IPS-15b (cell line): ENCODE results near the gene PPIE.

ENCODE experiments used
- H3K27me3 ChIP-seq: one replicate; pipeline ENCODE4 v1.6.1; 2013; ENCODE audit warnings: low read length; ENCODE audit not compliant: control insufficient read depth, insufficient read depth
- H3K36me3 ChIP-seq: one replicate; pipeline ENCODE4 v1.6.1; 2013; ENCODE audit warnings: low read length; ENCODE audit not compliant: control insufficient read depth, insufficient read depth
- H3K4me1 ChIP-seq: one replicate; pipeline ENCODE4 v1.6.1; 2013; ENCODE audit warnings: mild to moderate bottlenecking, low read length; ENCODE audit not compliant: control insufficient read depth, insufficient read depth
- H3K4me3 ChIP-seq: one replicate; pipeline ENCODE4 v1.5.1; 2013; ENCODE audit warnings: low read depth, low read length
- H3K9ac ChIP-seq: one replicate; pipeline ENCODE4 v1.6.1; 2013; ENCODE audit warnings: low read depth, mild to moderate bottlenecking, low read length
- H3K9me3 ChIP-seq: one replicate; pipeline ENCODE4 v1.6.1; 2013; ENCODE audit warnings: mild to moderate bottlenecking, low read length; ENCODE audit not compliant: control insufficient read depth, insufficient read depth

PPIE gene

DNA sequence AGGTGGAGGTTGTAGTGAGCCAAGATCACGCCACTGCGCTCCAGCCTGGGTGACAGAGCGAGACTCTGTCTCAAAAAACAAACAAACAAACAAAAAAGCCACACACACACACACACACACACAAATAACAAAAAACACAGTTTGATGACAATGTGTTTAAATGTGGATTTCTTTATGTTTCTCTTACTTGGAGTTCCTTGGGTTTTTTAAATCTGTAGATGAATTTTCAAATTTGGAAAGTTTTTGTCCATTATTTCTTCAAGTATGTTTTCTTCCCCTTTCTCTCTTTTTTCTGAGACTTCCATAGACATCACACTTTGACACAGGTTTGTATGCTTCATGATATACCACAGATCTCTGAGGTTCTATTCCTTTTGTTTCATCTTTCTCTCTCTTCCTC lies 12.1 kb upstream of the PPIE start:
- Histone ChIP-seq H3K4me3 (no peak overlapping the region), H3K4me1 (no peaks in the 10 kb centered on the region), H3K9ac (no peak overlapping the region), H3K9me3 (no peaks in the 10 kb centered on the region), H3K27me3 (peaks cover 92% of the 10 kb centered on the region), H3K36me3 (no peaks in the 10 kb centered on the region)

- Histone ChIP-seq H3K36me3 (no peaks in the 10 kb centered on the region), H3K27me3 (peaks cover 88% of the 10 kb centered on the region), H3K9me3 (no peaks in the 10 kb centered on the region), H3K4me1 (no peaks in the 10 kb centered on the region), H3K4me3 (no peak overlapping the region), H3K9ac (no peak overlapping the region)
These were observed 11.3 kb upstream of the PPIE start for GRCh38 chr1:39727221-39727931.

DNA sequence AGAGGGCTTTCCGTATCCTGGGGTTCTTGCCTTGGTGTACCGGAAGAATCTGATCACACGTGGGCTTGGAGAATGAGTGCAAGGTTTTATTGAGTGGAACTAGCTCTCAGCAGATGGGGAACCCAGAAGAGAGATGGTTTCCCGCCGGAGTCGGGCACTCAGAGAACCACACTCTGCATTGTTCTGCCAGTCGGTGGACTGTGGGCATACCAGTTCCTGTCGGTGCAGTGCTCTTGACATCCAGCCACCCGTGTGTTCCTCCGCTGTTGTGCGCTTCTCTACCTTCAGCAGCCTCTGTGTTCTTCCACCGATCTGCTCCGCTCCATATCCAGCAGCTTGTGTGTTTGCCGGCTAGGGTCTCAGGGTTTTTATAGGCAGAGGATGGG lies 10.8 kb upstream of the PPIE start:
- H3K36me3 ChIP-seq = no peaks in the 10 kb centered on the region
- H3K4me3 ChIP-seq = no peak overlapping the region
- no peak overlapping the region for H3K9ac ChIP-seq
- no peaks in the 10 kb centered on the region for H3K9me3 ChIP-seq
- H3K27me3 ChIP-seq = peaks cover 89% of the 10 kb centered on the region
- no peaks in the 10 kb centered on the region for H3K4me1 ChIP-seq

DNA sequence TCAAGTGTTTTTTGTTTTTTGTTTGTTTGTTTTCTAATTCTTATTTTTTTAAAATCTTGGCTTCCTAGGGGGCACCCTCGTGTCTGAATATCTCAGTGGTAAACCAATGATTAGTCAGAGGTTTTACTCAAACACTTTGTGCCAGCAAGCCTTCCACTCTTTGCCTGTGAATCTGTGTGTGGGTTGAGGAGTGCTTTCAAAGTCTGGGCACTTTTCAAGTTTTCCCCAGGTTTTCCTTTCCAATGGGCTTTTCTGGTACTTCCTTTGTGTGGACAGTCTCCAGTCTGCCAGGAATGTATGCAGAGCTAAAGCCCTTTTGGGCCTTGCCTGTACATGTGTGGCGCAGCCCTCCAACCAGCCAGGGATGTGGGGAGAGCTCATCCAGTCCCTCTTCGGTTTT lies 9.7 kb upstream of the PPIE start:
- Histone ChIP-seq H3K9ac (no peak overlapping the region), H3K9me3 (no peaks in the 10 kb centered on the region), H3K4me1 (no peaks in the 10 kb centered on the region), H3K4me3 (no peak overlapping the region), H3K27me3 (peaks cover 92% of the 10 kb centered on the region), H3K36me3 (no peaks in the 10 kb centered on the region)

GRCh38 chr1:39729842-39730241 lies 8.8 kb upstream of the PPIE start:
- Histone ChIP-seq H3K36me3 (no peaks in the 10 kb centered on the region), H3K27me3 (peaks cover 92% of the 10 kb centered on the region), H3K4me1 (no peaks in the 10 kb centered on the region), H3K9ac (no peak overlapping the region), H3K9me3 (no peaks in the 10 kb centered on the region), H3K4me3 (no peak overlapping the region)

DNA sequence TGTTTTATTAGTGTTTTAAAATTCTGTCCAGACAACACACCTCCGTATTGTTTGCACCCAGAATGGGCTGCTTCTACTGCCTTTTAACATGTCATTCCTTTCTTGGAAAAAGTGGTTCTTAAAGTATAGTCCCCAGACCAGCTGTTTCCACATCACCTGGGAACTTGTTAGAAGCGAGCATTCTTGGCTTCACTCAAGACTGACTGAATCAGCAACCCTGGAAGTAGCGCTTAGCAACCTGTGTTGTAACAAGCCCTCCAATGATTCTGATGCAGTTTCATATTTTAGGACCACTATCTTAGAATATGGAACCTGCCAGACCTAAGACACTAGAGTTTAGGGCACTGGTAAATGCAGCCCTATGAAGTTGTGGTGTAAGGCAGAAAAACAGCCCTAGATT lies 6.0 kb upstream of the PPIE start:
- H3K4me1 ChIP-seq = no peaks in the 10 kb centered on the region
- H3K36me3 ChIP-seq = no peaks in the 10 kb centered on the region

DNA sequence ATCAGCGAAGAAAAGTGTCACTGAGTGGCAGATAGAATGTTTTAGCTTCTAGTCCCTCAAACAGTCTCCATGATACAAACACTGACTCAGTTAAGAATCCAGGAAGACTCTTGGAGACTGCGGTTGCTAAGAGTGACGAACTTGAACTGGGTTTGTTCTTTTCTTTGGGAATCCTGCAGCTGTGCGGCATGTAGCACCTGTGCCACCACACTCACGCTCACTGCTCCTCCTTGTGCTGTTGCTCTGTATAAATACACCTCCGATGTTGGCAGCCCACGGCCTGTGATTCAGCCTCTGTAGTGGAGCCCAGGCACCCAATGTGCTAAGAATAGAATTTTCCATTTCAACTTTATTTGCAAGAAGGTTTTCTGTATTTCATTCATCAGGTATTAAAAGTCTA lies 5.5 kb upstream of the PPIE start:
- peaks cover 94% of the 10 kb centered on the region for H3K27me3 ChIP-seq

More for the DNA sequence above, 6.0 kb upstream of the PPIE start:
- Histone ChIP-seq H3K9ac (no peak overlapping the region), H3K4me3 (no peak overlapping the region), H3K27me3 (peaks cover 94% of the 10 kb centered on the region), H3K9me3 (no peaks in the 10 kb centered on the region)

GRCh38 chr1:39735731-39736130 lies 3.0 kb upstream of the PPIE start:
- no peak overlapping the region for H3K9ac ChIP-seq
- H3K4me3 ChIP-seq = no peak overlapping the region
- H3K27me3 ChIP-seq = peaks cover 72% of the 10 kb centered on the region
- H3K4me1 ChIP-seq = no peaks in the 10 kb centered on the region
- no peaks in the 10 kb centered on the region for H3K9me3 ChIP-seq
- no peaks in the 10 kb centered on the region for H3K36me3 ChIP-seq

More for the DNA sequence above, 5.5 kb upstream of the PPIE start:
- no peak overlapping the region for H3K9ac ChIP-seq
- no peaks in the 10 kb centered on the region for H3K4me1 ChIP-seq
- H3K4me3 ChIP-seq = no peak overlapping the region
- no peaks in the 10 kb centered on the region for H3K36me3 ChIP-seq
- H3K9me3 ChIP-seq = no peaks in the 10 kb centered on the region

DNA sequence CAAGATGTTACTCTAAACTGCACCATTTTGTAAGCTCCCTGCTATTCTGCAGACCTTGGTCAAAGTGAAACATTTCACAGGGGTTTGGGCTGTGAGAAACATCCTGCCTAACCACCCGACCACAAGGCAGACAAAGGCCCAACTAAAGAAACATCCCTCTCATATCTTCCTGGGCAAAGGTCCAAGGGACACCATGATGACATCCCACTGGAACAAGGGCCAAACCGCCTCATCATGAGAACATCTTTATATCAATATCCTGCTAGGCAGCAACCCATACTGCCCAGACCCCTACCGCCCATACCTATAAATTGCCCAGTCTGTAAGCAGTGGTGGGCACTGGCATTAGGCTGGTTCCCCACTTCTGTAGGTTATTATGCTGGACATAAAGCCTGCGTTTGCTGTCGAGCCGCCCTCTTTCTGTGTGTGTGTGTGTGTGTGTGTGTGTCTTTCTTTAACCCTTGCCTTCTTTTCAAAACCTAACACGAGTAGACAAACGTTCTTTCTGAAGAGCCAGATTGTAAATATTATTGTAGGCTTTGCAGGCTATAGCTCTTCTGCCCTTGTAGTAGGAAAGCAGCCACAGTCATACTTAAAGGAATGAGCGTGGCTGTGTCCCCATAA lies 1.0 kb upstream of the PPIE start:
- Histone ChIP-seq H3K9me3 (no peaks in the 10 kb centered on the region), H3K27me3 (peaks cover 56% of the 10 kb centered on the region), H3K9ac (no peak overlapping the region), H3K4me1 (no peaks in the 10 kb centered on the region), H3K4me3 (no peak overlapping the region), H3K36me3 (no peaks in the 10 kb centered on the region)

- H3K9ac ChIP-seq = no peak overlapping the region
- H3K9me3 ChIP-seq = no peaks in the 10 kb centered on the region
- no peaks in the 10 kb centered on the region for H3K4me1 ChIP-seq
- H3K27me3 ChIP-seq = no peaks in the 10 kb centered on the region
- peaks cover 9% of the 10 kb centered on the region for H3K36me3 ChIP-seq
- H3K4me3 ChIP-seq = no peak overlapping the region
These were observed 6.5 kb downstream of the PPIE start for GRCh38 chr1:39745016-39745670.

DNA sequence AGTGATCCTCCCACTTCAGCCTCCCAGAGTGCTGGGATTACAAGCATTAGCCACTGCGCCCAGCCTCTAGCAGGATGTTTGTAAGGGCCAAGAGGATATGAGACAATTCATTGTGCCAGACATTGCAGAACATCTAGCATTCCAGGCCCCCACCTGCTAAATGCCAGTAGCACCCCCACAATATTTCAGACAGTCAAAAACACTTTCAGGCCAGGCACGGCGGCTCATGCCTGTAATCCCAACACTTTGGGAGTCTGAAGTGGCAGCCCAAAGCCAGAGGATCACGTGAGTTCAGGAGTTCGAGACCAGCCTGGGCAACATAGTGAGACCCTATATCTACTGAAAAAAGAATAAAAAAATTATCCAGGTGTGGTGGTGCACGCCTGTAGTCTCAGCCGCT lies 12.9 kb downstream of the PPIE start:
- Histone ChIP-seq H3K9ac (no peak overlapping the region), H3K9me3 (no peaks in the 10 kb centered on the region), H3K36me3 (peaks cover 13% of the 10 kb centered on the region), H3K27me3 (no peaks in the 10 kb centered on the region), H3K4me3 (no peak overlapping the region), H3K4me1 (no peaks in the 10 kb centered on the region)

DNA sequence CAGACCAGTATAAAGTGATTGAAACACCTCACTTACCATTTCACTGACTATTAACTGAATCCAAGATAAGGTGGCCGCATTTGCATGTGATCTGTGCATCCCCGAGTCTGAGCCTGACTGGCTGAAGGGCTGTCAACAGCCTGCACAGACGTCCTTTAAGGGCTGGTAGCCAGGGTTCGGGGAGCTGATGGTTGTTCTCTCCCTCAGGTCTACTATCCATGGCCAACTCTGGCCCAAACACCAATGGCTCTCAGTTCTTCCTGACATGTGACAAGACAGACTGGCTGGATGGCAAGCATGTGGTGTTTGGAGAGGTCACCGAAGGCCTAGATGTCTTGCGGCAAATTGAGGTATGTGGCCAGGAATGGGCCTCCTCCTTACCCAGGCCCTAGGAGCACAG lies 14.0 kb downstream of the PPIE start:
- peaks cover 13% of the 10 kb centered on the region for H3K36me3 ChIP-seq

More for the DNA sequence above, 14.0 kb downstream of the PPIE start:
- no peak overlapping the region for H3K4me3 ChIP-seq
- no peaks in the 10 kb centered on the region for H3K9me3 ChIP-seq
- no peak overlapping the region for H3K9ac ChIP-seq
- no peaks in the 10 kb centered on the region for H3K4me1 ChIP-seq
- H3K27me3 ChIP-seq = no peaks in the 10 kb centered on the region
